HG03135 (cell line): ENCODE results near the gene RUNX3.

ENCODE experiments used
- ATAC-seq: cut with Tn5 transposase; IDR thresholded peaks from one replicate; pipeline ENCODE4 v1.9.1; 2021; ENCODE audit warnings: mild to moderate bottlenecking, moderate library complexity; ENCODE audit not compliant: unreplicated experiment

RUNX3 gene

DNA sequence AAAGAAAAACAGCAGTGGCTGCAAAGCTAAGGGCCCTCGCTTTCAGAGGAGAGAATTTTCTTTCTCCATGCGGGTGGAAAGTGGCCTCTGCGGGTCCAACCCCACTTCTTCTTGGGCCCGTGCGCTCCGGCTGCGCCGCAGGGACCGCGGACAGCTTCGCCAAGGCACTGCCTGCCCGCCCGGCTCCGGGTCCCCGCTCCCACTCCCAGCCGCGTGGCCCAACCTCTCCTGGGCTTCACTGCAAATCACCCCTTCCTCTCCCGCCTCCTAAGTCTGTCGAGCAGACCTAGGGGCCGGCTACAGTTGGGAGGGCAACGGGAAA lies 1.0 kb upstream of the RUNX3 start:
- ATAC-seq = no peak

DNA sequence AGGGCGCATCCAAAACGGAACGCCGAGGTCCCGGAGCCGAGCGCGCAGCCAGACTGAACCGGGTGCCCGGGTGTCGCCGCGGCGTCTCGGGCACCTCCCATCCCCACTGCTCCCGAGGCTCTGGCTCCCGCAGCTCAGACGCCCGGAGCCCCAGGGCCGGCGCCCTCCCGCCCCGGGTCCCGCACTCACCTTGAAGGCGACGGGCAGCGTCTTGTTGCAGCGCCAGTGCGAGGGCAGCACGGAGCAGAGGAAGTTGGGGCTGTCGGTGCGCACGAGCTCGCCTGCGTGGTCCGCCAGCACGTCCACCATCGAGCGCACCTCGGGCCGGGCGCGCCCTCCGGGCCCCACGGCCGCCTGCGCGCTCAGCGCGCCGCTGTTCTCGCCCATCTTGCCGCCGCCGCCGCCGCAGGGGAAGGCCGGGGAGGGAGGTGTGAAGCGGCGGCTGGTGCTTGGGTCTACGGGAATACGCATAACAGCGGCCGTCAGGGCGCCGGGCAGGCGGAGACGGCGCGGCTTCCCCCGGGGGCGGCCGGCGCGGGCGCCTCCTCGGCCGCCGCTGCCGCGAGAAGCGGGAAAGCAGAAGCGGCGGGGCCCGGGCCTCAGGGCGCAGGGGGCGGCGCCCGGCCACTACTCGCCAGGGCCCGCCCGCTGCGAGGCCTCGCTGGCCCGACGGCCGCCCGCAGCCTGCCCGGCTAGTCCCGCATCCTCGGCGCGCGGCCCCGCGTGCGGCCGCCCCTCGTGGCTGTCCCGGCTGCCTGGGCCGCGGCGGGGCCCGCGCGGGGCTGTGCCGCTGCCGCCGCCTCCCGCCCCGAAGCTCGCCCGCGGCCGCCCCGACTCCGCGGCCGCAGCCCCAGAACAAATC lies 447 bp downstream of the RUNX3 start:
- peak; percentile 17 for ATAC-seq

DNA sequence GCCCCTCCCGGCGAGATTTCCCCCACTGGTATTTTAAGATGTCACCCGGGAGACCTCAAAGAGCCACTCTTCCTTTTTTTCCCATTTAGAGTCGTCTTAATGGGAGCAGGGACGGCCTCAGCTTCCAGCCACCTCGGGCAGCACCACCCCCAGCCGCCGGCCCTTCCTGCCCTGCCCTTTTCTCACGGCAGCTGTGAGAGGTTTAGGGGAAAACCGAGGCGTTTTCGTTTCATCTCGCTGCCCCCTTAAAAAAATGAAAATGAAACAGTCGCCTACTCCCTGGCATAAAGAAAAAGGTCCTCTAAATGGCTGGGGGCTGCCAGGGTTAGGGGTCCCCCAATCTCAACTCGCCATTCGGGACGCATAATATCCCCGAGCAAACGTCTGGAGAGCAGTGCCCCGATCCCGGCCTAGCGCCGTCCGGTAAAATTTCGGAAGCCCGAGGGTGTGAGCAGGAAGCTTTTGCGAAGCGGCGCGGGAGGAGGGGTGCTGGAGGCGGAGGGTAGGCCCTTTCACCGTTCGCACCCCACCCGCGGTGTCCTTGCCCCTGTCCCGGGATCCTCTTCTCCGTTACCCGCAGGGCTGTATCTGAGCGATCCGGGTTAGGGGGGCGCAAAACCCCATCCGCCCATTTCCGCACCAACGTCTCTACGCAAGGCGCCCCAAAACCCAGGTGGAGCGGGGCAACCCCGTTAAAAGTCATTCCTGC lies 1.2 kb downstream of the RUNX3 start:
- ATAC-seq = peak; percentile 3

DNA sequence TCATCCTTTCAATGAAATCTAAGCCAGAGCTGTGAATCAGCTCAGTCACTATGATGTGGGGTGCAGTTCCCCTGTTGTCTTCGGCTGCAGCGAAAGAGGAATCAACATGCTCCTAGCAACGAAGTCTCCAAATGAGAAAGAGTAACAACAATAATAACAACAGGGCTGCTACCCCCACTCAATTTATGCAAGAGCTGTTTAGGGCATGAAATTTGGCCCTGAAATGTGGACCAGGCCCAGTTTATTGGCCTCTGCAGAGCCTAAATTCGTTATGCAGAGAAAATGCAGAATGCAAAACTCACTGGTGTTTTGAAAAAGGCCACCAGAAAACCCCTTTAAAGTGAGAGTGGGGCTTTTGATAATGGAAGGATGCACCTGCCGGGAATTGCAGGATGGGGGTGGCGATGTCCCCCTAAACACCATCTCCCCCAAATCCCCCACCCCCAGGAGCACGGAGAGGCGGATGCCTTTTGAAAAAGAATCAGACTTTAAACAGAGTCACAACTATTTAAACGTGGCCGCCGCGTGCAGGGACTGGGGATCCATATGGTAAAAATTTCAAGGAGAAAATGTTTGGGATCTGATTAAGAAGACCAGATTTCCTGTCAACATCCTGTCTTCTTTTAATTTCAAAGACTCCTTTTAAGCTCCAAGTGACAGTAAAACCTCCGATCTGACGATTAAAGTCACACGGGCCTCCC lies 1.9 kb downstream of the RUNX3 start:
- ATAC-seq = no peak

DNA sequence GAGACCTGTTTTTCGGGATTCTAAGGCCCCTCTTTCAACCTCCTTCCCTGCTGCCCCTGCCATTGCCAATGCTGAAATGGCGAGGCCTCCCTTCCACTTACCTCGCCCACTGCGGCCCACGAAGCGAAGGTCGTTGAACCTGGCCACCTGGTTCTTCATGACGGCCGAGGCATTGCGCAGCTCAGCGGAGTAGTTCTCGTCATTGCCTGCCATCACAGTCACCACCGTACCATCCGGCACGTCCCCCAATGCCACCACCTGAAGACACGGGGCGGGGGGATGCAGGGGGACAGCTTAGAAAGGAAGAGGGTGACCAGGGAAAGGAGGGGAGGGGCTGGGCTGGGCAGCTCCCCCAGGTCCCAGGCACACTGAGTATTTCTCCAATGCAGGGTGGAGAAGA lies 2.6 kb downstream of the RUNX3 start:
- ATAC-seq = no peak

DNA sequence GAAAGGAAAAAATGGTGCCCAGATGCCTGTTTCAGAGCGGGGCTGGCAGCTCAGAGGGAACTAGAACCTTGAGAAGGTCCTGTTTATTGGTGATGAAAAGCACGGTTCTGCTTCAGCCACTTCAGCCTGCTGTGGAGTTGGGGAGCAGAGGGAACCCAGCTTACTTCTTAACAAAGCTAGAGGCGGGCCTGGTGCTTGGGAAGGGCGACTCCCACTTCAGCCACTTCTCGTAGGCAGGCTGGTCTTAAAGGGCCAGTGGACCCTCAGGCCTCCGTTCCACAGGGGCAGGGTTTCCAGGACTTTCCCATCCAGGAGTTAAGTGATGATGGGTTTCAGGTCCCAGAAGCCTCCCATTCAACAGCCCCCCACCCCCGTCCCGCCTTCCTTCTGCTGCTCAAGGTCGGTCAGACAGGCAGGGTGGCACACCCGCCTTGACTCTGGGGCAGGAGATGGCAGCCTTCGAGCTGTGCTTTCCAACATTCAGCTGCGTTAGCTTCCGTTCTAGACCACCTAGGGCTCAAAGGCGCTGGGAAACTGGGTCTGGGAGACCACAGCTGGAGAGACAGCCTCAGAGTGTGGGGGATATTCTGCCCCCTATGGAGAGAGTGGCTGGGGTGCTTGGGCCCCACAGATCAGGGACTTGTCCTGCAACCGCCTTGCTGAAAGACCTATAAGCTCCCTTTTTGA lies 3.4 kb downstream of the RUNX3 start:
- ATAC-seq = no peak

DNA sequence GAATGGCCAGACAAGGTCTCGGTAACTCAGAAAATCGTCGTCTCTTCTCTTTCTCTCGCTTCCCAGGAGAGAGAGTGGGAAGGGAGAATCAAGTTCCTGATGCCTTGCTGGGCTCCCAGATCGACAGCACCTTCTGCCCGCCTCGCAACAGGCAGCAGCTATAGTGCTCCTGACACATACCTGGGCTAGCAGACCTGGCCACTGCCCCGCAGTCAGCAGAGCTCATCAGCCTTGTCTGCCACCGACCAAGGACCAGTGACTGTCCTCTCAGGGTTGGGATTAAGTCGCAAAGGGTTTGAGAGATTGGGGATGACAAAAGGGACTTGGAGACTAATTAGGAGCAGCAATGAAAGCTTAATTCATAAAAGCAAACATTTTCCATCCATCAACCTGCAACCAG lies 4.1 kb downstream of the RUNX3 start:
- ATAC-seq = no peak

DNA sequence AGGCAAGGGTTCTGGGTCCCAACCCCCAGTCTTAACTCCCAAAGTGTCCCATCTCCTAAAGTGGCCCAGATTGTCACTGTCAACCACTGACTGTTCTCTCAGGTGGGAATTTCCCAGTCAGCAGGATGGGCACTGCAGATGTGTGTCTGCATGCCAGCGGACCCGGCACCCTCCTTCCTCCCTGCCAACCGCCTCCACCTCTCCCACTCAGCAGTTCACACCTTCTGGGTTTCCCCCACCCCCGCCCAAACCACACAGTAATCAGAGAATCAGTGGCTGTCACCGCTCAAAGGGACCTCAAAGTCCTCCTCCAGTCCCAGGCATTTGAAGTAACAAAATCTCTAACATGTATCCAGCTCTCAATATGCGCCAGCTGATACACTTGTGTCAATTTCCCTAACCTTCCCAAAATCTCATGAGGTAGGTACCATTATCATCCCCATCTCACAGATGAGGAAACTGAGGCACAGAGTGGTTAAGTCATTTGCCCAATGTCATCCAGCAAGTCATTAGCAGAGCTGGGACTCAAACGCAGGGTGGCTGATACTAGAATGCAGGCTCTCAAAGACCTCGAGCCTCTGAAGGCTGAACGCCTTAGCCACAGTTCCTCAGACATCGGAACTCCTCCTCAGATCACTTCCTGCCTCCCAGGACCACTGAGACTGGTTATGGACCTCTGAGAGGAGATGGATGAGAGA lies 4.8 kb downstream of the RUNX3 start:
- ATAC-seq = no peak

DNA sequence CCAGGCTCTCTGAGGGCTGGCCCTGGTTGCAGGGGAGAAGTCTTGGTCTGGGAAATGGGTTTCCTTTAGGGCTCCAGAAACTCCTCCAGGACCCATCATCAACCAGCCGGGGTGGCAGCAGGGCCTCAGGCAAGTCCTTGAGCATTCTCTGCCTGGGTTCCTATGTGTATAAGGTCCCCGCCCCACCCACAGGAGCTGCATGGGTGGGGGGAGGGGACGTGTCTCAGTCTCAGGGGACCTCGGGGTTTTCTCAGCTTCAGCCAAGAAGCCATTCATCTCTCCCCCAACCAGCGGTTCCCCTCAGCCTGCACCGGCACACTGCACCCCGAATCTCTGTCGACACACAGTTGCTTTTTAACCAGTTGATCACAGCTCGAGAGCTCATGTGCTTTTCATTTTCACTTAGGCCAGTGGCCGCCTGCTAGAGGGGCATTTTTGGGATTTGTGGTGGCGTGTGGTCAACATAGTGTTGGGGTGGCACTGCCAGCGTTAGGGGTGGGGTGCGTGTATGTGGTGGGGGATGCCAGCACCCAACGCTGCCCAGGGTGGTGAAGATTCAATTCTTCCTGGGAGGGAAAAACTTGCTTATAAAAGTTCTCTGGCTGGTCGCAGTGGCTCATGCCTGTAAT lies 6.5 kb downstream of the RUNX3 start:
- no peak for ATAC-seq

DNA sequence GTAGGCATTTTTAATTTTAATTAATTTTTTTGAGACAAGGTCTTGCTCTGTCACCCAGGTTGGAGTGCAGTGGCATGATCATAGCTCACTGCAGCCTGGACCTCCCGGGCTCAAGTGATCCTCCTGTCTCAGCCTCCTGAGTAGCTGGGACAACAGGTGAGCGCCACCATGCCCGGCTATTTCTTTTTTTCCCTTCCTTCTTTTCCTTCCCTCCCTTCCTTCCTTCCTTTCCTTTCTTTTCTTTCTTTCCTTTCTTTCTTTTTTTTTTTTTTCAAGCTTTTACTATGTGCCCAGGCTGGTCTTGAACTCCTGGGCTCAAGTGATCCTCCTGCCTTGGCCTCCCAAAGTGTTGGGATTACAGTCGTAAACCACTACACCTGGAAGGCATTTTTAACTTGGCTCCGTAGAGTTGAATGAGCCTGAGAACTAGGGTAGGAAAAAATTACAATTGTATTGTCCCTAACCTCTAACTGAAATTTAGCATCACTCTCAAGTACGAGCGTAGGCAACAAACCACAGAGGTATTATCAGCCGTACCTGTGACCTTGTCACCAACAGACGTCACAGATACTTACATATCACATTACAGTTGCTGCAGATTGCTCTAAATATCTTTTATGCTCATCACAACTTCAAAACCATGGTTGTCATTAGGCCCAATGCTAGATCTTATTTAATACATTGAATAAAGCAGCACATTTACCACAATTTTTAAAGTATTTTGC lies 8.0 kb downstream of the RUNX3 start:
- ATAC-seq = no peak

DNA sequence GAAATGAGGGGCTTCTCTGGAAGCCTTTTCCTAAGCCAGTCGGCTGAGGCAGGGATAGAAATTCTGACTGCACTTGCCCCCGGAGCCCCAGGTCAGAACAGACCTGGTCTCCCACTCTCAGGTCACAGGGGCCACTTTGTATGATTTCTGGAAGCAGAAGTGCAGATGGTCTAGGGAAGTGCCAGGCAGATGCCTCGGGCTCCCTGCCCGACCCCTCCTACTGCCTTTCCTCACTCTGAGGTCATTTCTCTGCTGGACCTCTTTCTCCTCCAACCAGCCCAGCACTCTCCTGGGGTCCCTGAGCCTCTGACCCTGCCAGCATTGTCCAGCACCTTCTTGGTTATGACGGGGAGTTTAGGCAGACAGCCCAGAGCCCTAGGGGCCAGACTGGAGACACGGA lies 8.7 kb downstream of the RUNX3 start:
- no peak for ATAC-seq

DNA sequence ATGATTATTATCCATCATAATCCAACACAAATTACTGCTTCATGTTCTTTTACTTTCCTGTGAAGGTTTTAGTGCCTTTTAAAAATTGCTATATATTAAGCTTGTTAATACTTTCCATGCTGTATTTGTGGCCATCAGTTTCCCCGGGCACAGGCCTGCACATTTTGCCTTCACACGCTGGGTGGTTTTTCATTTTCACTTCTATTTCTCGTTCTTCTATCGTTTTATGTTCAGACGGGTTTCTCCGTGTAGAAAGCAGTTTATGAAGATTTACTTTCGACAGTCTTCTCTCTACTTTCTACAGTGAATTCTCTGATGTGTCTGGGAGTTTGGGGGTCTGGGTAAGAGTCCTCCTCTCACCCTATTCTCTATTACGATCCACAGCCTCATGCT lies 9.5 kb downstream of the RUNX3 start:
- no peak for ATAC-seq

DNA sequence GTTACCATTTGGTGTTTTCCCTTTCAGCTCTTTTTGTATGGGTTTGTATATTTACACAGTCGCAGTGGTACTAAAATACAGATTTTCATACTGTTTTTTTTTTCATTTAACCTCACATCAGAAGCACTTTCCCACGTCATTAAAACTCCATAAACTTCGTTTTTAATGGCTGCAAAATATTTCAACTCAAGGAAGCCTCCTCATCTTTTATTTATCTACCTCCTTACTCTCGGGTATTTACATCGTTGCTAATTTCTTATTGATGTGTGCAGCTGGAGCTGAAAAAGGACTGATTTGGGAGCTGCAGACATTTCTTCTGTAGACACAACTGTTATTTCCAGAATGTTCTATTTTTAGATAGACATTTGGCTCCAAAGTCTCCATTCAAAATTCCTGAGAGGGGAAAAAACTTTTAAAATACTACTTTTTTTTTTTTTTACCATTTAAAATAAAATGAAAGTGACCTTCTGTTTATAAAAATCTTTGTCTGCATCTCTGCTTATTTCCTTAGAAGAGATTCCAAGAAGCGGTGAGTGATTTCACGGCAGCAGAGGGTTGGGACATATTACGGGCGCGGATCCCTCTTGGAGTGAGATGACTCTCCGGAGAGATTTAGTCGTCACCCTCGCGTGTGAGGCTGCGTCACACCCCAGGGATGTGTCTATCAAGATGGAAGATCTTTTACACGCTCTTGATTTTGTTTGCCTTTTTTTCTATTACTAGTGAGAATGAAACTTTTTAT lies 10.1 kb downstream of the RUNX3 start:
- ATAC-seq = no peak

DNA sequence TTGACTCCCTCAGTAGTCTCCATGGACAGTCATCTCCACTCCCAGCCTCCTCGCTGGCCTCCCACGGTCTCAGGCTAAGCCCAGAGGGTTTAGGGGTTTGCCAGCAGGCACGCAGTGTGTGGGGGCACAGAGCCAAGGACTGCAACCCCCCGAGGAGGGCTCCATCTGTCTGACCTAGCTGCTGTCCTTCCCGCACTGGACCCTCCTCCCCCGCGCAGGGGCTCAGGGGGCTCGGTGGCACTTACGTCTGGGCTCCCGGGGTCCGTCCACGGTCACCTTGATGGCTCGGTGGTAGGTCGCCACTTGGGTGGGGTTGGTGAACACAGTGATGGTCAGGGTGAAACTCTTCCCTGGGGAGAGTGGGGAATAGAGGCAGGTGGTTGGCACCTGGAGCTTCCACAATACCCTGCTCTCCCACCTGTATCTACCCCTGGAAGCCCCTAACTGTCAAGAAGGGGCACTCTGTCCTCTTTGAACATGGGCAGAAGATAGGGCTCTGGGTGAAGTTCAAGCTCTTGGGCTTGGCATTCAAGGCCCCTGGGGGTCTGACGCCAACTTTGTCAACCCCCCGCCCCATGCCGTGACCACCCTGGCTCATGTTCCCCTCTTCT lies 11.0 kb downstream of the RUNX3 start:
- no peak for ATAC-seq

DNA sequence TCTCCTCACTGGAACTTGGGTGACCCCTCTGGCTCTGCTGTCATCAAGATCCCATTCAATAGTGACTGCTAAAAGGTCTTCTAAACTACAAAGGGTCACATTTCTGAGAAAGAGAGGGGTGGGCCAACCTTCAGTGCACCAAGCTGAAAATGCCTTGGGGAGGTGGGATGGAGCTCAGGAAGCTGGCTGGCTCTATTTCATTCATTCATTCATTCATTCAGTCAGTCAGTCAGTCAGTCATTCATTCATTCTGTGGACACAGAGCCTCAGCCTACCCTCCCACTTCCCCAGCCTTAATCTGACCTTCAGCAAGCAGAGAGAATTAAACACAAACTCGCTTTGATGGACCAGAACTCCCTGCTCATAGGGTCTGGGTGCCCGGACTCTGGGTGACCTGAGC lies 11.7 kb downstream of the RUNX3 start:
- no peak for ATAC-seq

DNA sequence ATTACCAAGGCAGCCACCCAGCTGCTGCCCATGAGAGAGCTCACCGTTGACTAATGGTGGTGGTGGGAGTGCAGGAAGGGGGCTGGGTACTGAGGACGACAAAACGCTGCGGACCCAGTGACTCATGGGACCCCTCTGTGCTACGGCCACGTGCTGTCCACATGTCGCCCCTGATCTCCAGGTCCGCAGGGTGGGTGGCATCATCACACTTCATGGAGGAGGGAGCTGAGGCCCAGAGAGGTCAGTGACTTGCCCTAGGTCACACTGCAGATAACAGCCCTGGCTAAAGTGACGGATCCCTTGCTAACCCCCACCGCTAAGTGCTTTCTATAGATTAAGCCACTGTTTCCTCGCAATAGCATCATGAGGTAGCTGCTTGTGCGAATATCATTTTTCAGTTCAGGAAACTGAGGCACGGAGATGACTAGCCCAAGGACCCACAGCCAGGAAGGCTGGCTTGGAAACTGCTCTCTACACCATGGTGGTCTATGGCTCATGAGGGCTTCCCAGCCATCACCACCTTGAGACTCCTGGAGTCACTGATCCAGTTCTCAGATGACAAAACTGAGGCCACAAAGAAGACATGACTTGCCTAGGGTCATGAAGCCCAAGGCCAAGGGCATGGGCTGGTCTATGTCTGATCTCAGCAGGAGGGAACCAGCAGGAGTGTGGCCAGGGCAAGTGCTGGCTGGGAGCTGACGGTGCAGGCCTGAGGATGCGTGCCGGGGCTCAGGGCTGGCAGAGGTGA lies 12.6 kb downstream of the RUNX3 start:
- no peak for ATAC-seq

DNA sequence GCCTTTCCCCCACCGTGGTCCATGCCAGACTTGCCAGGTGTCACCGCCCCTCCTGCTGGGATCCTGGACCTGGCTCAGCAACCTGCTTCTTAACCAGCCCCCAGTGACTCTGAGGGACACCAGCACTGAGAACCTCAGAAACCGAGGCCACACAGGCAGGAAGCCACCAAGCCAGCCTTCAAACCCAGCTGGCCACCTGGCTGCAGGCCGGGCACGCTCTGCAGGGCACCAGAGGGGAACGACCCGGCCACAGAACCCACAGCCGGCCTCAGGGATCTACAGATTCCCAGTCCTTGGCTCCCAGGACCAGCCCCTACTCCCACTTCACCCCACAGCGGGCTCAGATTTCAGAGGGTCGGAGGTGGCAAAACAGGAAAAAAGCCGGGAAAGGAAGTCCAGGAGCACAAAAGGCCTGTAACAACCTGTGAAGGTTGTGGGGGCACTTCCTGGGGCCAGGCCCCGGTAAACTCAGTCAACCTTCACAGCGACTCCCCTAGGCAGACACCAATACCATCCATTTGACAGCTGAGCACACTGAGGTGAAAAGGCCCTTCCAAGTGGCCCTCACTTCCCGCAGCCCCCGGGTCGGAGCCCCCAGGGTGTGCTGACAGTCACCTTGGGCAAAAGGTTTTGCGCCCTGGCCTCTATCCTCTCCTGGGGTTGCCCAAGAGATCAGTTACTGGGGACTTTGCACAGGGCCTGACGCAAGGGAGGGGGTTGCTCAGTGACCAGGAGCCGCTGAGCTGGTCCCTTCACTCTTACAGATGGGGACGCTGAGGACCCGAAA lies 14.1 kb downstream of the RUNX3 start:
- ATAC-seq = no peak
